Endothelial cell of hepatic sinusoid (primary cell): ENCODE measurements around the gene SLIT3.
"Not testable (repeated sequence)": the region's sequence is repeated elsewhere in the genome, so short reads cannot be mapped to it uniquely, and the experiment has no call there.

Source experiments
- in situ Hi-C: cut with HindIII; loops from 2 replicates; pipeline ENCODE4 v1.10.0; 2017; ENCODE audit warnings: low sequenced_read_pairs

The SLIT3 gene

GRCh38 chr5:168638846-168639245 lies 662.1 kb downstream of the SLIT3 start:
- in situ Hi-C loops = not testable (repeated sequence)

- in situ Hi-C loops = no loop called here
Measured at GRCh38 chr5:168637793-168638192, 663.1 kb downstream of the SLIT3 start.

- in situ Hi-C loops = no loop called here
Measured at GRCh38 chr5:168637281-168637680, 663.7 kb downstream of the SLIT3 start.

- in situ Hi-C loops = not testable (repeated sequence)
Measured at GRCh38 chr5:168630958-168631357, 670.0 kb downstream of the SLIT3 start.

GRCh38 chr5:168624850-168625364 lies 676.0 kb downstream of the SLIT3 start:
- in situ Hi-C loops = no loop called here

- in situ Hi-C loops = no loop called here
Measured at GRCh38 chr5:168620807-168621206, 680.1 kb downstream of the SLIT3 start.

GRCh38 chr5:168614661-168615060 lies 686.3 kb downstream of the SLIT3 start:
- in situ Hi-C loops = no loop called here

- in situ Hi-C loops = no loop called here
Measured at GRCh38 chr5:168613996-168614395, 686.9 kb downstream of the SLIT3 start.

GRCh38 chr5:168613396-168613795 lies 687.5 kb downstream of the SLIT3 start:
- in situ Hi-C loops = no loop called here

GRCh38 chr5:168612996-168613395 lies 687.9 kb downstream of the SLIT3 start:
- in situ Hi-C loops = no loop called here

GRCh38 chr5:168612123-168612522 lies 688.8 kb downstream of the SLIT3 start:
- in situ Hi-C loops = no loop called here
